ENCODE measurements around the gene CLK1. TPM values are rescaled to one million over a fixed set of nuclear protein-coding genes. Genes with fewer than 3 reads are reported as not detected.

The CLK1 gene
- total and polyA plus RNA-seq, 2 of the 13 experiments (the other 11 are each of a cell fraction or from before 2014, with no cell fraction given), result 66.6 to 101 TPM

DNA sequence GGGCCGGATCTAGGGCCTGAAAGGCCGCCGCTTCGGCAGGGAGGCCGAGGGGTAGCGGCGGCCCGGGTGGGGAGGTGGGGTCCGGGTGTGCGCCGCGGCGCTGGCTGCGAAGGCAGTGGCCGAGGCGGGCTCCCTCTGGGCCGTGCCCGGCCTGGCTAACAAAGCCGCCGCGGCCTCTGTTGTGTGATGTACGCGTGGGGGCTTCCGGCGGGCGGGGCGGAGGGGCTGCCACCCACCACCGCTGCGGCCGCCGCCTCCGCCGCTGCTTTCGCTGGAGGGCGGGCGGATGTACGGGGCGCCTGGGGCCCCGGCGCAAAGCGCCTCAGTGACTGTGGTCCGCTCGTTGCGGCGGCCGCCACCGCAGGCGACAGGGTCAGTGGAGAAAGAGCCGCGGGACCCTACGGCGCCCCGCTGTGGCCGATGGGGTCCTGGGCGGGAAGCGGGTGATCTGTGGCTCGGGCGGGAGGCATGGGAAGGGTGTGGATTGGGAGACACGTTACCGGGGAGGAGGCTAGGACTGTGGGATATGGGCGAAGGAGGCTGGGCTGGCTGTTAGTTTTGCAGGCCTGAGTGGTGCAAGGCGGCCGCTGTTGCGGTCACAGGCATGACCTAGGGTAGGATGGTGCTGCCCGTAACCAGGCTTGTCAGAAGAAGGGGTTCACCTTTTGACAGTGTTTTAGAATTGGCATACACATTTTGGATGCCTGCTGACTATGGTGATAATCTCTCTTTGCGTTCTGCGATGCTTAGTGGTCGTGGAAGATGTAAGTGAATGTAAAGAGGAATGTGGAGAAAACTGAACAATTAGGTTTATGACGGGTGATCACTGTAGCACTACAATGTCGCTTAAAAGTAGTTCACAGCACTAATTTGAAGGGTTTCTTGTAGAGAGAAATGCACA lies 52.1 kb downstream of the CLK1 start (continued):
- TF ChIP-seq ZNF460 (CRISPR knock-in tag; IDR thresholded peaks at IDR 0.05; ENCODE audit: borderline replicate concordance) (no peak), FOSL1 (CRISPR knock-in tag; IDR thresholded peaks at IDR 0.05; ENCODE audit: borderline replicate concordance) (no peak), CBFB (CRISPR knock-in tag; IDR thresholded peaks at IDR 0.05) (peak; percentile 72), ZNF432 (CRISPR knock-in tag; IDR thresholded peaks at IDR 0.05; ENCODE audit: borderline replicate concordance) (no peak), EZH2 (conservative IDR thresholded peaks at IDR 0.05; ENCODE audit: low read depth, low read length) (no peak), IKZF4 (CRISPR knock-in tag; IDR thresholded peaks at IDR 0.05; ENCODE audit: borderline replicate concordance, low read depth, not compliant biosample characterization) (peak; percentile 74), MIER2 (CRISPR knock-in tag; IDR thresholded peaks at IDR 0.05) (no peak), THAP11 (CRISPR knock-in tag; IDR thresholded peaks at IDR 0.05) (no peak), ZSCAN22 (CRISPR knock-in tag; IDR thresholded peaks at IDR 0.05) (0 out of 2 replicates have a peak, but pooled peaks have one; percentile 61), RAD21 (CRISPR knock-in tag; IDR thresholded peaks at IDR 0.05) (peak; percentile 90), SPEN (CRISPR knock-in tag; IDR thresholded peaks at IDR 0.05; ENCODE audit: low read depth) (no peak), EP300 (IDR thresholded peaks at IDR 0.05; ENCODE audit: low read depth in 2 of 2, low read length in 2 of 2) (no peak), EP300 (CRISPR knock-in tag; IDR thresholded peaks at IDR 0.05; ENCODE audit: borderline replicate concordance) (no peak), ZFP90 (CRISPR knock-in tag; IDR thresholded peaks at IDR 0.05; ENCODE audit: borderline replicate concordance) (peak; percentile 39)
- TF ChIP-seq, protein P1, sequence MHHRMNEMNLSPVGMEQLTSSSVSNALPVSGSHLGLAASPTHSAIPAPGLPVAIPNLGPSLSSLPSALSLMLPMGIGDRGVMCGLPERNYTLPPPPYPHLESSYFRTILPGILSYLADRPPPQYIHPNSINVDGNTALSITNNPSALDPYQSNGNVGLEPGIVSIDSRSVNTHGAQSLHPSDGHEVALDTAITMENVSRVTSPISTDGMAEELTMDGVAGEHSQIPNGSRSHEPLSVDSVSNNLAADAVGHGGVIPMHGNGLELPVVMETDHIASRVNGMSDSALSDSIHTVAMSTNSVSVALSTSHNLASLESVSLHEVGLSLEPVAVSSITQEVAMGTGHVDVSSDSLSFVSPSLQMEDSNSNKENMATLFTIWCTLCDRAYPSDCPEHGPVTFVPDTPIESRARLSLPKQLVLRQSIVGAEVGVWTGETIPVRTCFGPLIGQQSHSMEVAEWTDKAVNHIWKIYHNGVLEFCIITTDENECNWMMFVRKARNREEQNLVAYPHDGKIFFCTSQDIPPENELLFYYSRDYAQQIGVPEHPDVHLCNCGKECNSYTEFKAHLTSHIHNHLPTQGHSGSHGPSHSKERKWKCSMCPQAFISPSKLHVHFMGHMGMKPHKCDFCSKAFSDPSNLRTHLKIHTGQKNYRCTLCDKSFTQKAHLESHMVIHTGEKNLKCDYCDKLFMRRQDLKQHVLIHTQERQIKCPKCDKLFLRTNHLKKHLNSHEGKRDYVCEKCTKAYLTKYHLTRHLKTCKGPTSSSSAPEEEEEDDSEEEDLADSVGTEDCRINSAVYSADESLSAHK (CRISPR knock-in tag; IDR thresholded peaks at IDR 0.05; ENCODE audit: borderline replicate concordance), result no peak
- TF ChIP-seq, protein P2, sequence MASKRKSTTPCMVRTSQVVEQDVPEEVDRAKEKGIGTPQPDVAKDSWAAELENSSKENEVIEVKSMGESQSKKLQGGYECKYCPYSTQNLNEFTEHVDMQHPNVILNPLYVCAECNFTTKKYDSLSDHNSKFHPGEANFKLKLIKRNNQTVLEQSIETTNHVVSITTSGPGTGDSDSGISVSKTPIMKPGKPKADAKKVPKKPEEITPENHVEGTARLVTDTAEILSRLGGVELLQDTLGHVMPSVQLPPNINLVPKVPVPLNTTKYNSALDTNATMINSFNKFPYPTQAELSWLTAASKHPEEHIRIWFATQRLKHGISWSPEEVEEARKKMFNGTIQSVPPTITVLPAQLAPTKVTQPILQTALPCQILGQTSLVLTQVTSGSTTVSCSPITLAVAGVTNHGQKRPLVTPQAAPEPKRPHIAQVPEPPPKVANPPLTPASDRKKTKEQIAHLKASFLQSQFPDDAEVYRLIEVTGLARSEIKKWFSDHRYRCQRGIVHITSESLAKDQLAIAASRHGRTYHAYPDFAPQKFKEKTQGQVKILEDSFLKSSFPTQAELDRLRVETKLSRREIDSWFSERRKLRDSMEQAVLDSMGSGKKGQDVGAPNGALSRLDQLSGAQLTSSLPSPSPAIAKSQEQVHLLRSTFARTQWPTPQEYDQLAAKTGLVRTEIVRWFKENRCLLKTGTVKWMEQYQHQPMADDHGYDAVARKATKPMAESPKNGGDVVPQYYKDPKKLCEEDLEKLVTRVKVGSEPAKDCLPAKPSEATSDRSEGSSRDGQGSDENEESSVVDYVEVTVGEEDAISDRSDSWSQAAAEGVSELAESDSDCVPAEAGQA (IDR thresholded peaks at IDR 0.05; ENCODE audit: low read depth), result no peak
- TF ChIP-seq, protein P2 (CRISPR knock-in tag; IDR thresholded peaks at IDR 0.05; ENCODE audit: borderline replicate concordance), result no peak
- TF ChIP-seq, protein P3, sequence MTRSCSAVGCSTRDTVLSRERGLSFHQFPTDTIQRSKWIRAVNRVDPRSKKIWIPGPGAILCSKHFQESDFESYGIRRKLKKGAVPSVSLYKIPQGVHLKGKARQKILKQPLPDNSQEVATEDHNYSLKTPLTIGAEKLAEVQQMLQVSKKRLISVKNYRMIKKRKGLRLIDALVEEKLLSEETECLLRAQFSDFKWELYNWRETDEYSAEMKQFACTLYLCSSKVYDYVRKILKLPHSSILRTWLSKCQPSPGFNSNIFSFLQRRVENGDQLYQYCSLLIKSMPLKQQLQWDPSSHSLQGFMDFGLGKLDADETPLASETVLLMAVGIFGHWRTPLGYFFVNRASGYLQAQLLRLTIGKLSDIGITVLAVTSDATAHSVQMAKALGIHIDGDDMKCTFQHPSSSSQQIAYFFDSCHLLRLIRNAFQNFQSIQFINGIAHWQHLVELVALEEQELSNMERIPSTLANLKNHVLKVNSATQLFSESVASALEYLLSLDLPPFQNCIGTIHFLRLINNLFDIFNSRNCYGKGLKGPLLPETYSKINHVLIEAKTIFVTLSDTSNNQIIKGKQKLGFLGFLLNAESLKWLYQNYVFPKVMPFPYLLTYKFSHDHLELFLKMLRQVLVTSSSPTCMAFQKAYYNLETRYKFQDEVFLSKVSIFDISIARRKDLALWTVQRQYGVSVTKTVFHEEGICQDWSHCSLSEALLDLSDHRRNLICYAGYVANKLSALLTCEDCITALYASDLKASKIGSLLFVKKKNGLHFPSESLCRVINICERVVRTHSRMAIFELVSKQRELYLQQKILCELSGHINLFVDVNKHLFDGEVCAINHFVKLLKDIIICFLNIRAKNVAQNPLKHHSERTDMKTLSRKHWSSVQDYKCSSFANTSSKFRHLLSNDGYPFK (CRISPR knock-in tag; IDR thresholded peaks at IDR 0.05; ENCODE audit: borderline replicate concordance), result no peak
